Measurements from ENCODE around the gene RFC4.
A peak's percentile ranks its signal among the peaks of the same experiment; 100 is the strongest.
"Not testable (repeated sequence)": the region's sequence is repeated elsewhere in the genome, so short reads cannot be mapped to it uniquely, and the experiment has no call there.

Gene RFC4

GRCh38 chr3:186806089-186807055 is at the start of gene RFC4:
TSS of gene RFC4 (minus strand) at chr3:186806482. CDS start at chr3:186804713, 1,769 bp downstream.
- DNase-seq (ENCODE audit: low spot score): peak; percentile 88

GRCh38 chr3:186854954-186855353 is 48.7 kb upstream of the RFC4 start:
- DNase-seq (ENCODE audit: low spot score): no peak

GRCh38 chr3:186854146-186854545 is 47.9 kb upstream of the RFC4 start:
- no peak for DNase-seq (ENCODE audit: low spot score)

GRCh38 chr3:186852994-186853393 is 46.7 kb upstream of the RFC4 start:
- no peak for DNase-seq (ENCODE audit: low spot score)

GRCh38 chr3:186851835-186852234 is 45.6 kb upstream of the RFC4 start:
- not testable (repeated sequence) for DNase-seq (ENCODE audit: low spot score)

GRCh38 chr3:186849374-186849975 is 43.2 kb upstream of the RFC4 start:
- DNase-seq (ENCODE audit: low spot score): peak; percentile 66

- DNase-seq (ENCODE audit: low spot score): no peak
Observed at GRCh38 chr3:186847437-186847836, 41.2 kb upstream of the RFC4 start.

- no peak for DNase-seq (ENCODE audit: low spot score)
Observed at GRCh38 chr3:186845756-186846155, 39.5 kb upstream of the RFC4 start.

- no peak for DNase-seq (ENCODE audit: low spot score)
Observed at GRCh38 chr3:186844908-186845307, 38.6 kb upstream of the RFC4 start.

GRCh38 chr3:186843039-186843432 is 36.8 kb upstream of the RFC4 start:
- no peak for DNase-seq (ENCODE audit: low spot score)

GRCh38 chr3:186842426-186843038 is 36.2 kb upstream of the RFC4 start, which contains the start of gene ADIPOQ:
TSS of gene ADIPOQ (plus strand) at chr3:186842710. CDS start at chr3:186853059, 10,349 bp downstream.
- no peak for DNase-seq (ENCODE audit: low spot score)

- DNase-seq (ENCODE audit: low spot score): no peak
Observed at GRCh38 chr3:186841620-186842019, 35.3 kb upstream of the RFC4 start.

GRCh38 chr3:186839874-186840641 is 33.8 kb upstream of the RFC4 start:
- DNase-seq (ENCODE audit: low spot score): no peak

- no peak for DNase-seq (ENCODE audit: low spot score)
Observed at GRCh38 chr3:186832276-186832675, 26.0 kb upstream of the RFC4 start.

GRCh38 chr3:186831798-186832197 is 25.5 kb upstream of the RFC4 start:
- no peak for DNase-seq (ENCODE audit: low spot score)

- no peak for DNase-seq (ENCODE audit: low spot score)
Observed at GRCh38 chr3:186828340-186828739, 22.1 kb upstream of the RFC4 start.

- DNase-seq (ENCODE audit: low spot score): peak; percentile 100
Observed at GRCh38 chr3:186826976-186827857, 20.9 kb upstream of the RFC4 start.

GRCh38 chr3:186826410-186826975 is 20.2 kb upstream of the RFC4 start:
- DNase-seq (ENCODE audit: low spot score): no peak

GRCh38 chr3:186825872-186826409 is 19.7 kb upstream of the RFC4 start:
- DNase-seq (ENCODE audit: low spot score): no peak

GRCh38 chr3:186825294-186825821 is 19.1 kb upstream of the RFC4 start:
- DNase-seq (ENCODE audit: low spot score): peak; percentile 56

All from iPS-NIHi11 (cell line).